ENCODE results near the gene TUT1.
A peak's percentile ranks its signal among the peaks of the same experiment; 100 is the strongest.
"Not testable (repeated sequence)": the region's sequence is repeated elsewhere in the genome, so short reads cannot be mapped to it uniquely, and the experiment has no call there.

The TUT1 gene, protein sequence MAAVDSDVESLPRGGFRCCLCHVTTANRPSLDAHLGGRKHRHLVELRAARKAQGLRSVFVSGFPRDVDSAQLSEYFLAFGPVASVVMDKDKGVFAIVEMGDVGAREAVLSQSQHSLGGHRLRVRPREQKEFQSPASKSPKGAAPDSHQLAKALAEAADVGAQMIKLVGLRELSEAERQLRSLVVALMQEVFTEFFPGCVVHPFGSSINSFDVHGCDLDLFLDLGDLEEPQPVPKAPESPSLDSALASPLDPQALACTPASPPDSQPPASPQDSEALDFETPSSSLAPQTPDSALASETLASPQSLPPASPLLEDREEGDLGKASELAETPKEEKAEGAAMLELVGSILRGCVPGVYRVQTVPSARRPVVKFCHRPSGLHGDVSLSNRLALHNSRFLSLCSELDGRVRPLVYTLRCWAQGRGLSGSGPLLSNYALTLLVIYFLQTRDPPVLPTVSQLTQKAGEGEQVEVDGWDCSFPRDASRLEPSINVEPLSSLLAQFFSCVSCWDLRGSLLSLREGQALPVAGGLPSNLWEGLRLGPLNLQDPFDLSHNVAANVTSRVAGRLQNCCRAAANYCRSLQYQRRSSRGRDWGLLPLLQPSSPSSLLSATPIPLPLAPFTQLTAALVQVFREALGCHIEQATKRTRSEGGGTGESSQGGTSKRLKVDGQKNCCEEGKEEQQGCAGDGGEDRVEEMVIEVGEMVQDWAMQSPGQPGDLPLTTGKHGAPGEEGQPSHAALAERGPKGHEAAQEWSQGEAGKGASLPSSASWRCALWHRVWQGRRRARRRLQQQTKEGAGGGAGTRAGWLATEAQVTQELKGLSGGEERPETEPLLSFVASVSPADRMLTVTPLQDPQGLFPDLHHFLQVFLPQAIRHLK
- 13.7 to 16.7 reads per million in 2 experiments for total RNA-seq

- peak; percentile 95 for DNase-seq (ENCODE audit: low read depth)
Measured at GRCh38 chr11:62591448-62592145, at the start of gene TUT1. TUT1 (minus strand) TSS chr11:62591523; CDS start chr11:62591485, 38 bp downstream.

GRCh38 chr11:62632492-62632891, 41.2 kb upstream of the TUT1 start:
- no peak for DNase-seq (ENCODE audit: low read depth)

- no peak for DNase-seq (ENCODE audit: low read depth)
Measured at GRCh38 chr11:62627713-62628112, 36.4 kb upstream of the TUT1 start.

DNA sequence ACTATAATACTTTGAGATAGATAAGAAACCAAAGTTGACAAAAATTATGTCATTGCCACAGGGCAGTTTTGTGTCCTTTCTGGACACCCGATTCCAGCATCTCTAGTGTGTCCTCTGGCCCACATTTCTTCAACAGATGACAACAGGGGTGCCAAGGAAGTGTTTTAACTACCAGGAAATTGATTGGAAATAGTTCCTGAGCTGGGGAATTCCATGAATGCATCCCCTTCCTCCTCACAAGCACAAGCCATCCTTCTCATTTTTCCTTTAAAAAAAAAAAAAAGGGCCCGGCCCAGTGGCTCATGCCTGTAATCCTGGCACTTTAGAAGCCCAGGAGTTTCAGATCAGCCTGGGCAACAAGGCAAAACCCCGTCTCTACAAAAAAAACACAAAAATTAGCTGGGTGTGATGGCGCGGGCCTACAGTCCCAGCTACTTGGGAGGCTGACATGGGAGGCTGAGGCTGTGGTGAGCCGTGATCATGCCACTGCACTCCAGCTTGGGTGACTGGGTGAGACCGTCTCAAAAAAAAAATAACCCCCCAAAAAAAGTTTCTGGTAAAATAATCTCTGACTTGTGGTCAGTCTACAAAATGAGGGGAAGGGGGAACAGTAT, 31.3 kb upstream of the TUT1 start:
- DNase-seq (ENCODE audit: low read depth) = no peak

- DNase-seq (ENCODE audit: low read depth) = peak; percentile 94
Measured at GRCh38 chr11:62621567-62622470, 30.5 kb upstream of the TUT1 start, which contains the start of gene B3GAT3. B3GAT3 (minus strand) TSS chr11:62621986; CDS start chr11:62621947, 39 bp downstream.

- no peak for DNase-seq (ENCODE audit: low read depth)
Measured at GRCh38 chr11:62621027-62621566, 29.8 kb upstream of the TUT1 start.

DNA sequence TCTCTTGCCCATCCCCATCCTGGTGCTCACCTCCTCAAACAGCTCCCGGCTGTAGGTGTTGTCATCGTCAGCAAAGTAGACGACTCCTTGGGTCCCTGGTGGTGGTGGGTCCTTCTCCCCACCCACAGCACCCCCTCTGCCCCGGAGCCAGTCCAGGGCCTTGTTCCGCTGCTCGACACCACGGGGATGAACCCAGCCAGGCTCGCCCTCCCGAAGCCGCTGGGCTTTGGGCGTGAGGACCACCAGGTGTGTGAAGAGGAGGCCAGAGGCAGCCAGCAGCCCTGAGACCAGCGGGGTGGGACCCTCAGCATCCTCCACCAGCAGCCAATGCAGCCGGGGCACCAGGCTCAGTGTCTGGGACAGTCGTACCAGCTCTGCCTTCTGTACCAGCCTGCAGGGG, 25.6 kb upstream of the TUT1 start:
- DNase-seq (ENCODE audit: low read depth) = not testable (repeated sequence)

GRCh38 chr11:62615521-62615920, 24.2 kb upstream of the TUT1 start:
- no peak for DNase-seq (ENCODE audit: low read depth)

GRCh38 chr11:62614275-62614674, 23.0 kb upstream of the TUT1 start:
- no peak for DNase-seq (ENCODE audit: low read depth)

DNA sequence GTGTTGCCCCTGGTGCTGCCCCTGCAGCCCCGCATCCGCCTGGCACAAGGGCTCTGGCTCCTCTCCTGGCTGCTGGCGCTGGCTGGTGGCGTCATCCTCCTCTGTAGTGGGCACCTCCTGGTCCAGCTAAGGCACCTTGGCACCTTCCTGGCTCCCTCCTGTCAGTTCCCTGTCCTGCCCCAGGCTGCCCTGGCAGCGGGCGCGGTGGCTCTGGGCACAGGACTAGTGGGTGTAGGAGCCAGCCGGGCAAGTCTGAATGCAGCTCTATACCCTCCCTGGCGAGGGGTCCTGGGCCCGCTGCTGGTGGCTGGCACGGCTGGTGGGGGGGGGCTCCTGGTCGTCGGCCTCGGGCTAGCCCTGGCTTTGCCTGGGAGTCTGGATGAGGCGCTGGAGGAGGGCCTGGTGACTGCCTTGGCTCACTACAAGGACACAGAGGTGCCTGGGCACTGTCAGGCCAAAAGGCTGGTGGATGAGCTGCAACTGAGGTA, 22.0 kb upstream of the TUT1 start:
- DNase-seq (ENCODE audit: low read depth) = no peak

- DNase-seq (ENCODE audit: low read depth) = peak; percentile 75
Measured at GRCh38 chr11:62612366-62613290, 21.3 kb upstream of the TUT1 start, which contains the start of the genes EML3 and ROM1. EML3 (minus strand) TSS chr11:62612775; CDS start chr11:62612457, 318 bp downstream. ROM1 (plus strand) TSS chr11:62613257; CDS start chr11:62613282, 25 bp downstream.

DNA sequence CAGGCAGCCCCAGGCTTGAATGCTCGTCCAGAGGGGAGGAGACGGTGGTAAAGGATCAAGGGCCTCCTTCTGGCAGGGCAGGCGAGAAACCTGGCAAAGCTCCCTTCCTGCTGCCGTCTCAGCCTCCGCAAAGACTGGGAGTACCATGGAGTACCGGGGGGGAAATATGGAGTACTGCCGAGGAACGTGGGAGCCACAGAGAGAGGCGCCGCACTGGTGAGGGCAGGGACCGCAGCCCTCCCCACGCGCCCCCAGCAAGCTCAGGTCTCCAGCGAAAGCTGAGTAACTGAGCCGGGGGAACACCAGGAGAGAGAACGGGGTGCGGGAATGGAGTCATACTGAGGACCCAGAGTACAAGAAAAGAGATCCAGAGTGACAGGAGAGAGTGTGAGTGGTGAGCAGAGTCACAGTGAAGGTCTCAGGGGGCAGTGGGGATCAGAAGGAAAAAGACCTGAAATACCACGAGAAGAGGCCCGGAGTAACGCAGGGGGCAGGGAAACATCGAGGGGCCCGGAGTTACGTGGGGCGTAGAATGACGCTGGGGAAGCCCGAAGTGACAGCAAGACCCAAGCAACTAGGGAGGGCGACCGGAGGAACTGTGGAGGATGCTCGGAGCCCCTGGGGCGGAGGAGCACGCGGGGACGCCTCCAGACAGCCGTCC, 20.5 kb upstream of the TUT1 start:
- no peak for DNase-seq (ENCODE audit: low read depth)

DNA sequence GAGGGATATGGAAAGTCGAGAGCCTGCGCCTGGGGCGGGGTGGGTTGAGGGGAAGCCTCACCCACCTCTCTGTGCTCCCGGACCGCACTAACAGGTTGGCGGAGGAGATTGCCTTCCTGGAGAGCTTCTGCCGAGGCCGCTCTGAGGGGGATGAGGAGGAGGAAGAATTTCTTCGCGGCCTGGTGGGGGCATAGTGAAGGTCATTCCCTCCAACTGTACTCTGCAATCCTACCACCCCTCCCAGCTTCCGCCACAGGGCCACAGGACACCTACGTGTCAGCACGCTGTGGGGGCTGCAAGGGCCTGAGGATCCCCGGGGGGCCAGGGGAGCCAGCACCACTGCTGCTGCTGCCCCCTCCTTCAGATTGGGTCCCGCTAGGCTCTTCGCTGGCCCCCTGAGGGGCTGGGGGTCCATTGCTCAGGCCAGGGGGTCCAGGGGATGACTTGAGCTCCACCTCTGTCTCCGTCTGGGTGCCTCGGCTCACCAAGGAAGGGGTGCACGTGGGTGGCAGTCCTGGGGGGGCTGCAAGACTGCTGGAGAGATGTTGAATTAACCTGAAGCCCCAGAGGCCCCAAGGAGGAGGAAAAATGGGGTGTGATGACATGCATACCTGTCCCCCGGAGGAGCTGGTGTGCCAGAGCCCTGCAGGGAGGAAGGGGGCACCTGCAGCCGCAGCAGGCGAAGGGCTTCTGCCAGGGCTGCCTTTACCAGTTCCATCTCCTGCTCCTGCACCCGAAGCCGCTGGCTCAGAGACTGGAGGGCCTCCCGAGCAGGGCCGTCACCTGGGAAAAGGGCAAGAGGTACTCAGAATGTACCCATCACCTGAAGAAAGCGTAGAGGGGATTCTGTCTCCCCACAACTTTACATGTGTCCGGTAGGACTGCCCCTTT, 19.7 kb upstream of the TUT1 start:
- no peak for DNase-seq (ENCODE audit: low read depth)

DNA sequence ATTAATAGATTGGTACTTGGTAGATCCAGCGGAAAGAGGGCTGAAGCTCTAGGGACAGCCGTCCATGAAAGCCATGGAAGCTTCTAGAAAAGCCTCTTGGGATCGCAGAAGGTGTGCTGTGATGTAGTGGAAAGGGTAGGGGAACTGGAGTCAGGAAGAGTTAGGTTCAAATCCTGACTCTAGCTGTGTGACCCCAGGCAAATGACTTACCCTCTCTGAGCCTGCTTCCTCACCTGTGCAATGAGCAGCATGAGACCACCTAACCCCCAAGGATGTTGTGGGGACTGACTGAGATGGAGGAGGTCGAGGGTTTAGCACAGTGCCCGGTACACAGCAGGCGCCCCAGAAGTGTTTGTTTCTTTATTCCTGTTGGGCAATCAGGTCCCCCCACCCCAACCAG, 19.1 kb upstream of the TUT1 start:
- no peak for DNase-seq (ENCODE audit: low read depth)

DNA sequence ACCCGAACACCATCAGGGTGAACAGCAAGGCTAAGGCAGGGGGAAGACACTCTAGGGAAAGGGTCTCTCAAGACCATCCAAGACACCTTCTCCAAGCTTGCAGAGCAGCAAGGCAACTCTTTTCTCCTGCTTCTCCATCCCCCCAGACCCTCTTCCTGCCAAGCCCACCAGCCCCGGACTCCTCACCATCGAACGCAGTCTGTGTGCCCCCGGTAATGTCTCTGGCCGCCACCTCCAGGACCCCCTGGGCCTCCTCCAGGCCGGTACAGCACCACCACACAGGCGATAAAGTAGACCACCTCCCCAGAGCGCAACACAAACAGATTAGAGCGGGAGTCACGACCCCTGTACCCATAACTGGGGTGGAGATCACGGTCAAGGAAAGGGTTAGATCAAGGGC, 17.5 kb upstream of the TUT1 start:
- DNase-seq (ENCODE audit: low read depth) = no peak

DNA sequence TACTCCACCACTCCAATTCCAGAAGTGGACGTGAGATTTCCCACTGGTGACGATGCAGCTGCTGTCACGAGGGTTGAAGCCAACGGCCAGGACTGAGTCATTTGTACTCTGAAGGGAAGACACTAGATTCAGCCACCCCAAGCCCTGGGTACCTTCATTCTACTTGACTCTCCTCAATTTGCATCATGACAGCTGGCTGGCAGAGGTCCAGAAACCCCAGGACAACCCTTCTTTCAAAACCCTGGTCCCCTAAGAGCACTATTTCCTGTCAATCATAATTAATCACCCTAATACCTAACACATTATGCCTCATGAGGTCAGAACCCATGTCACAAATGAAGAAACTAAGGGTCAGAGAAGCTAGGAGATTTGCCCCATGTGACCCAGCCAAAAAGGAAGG, 16.4 kb upstream of the TUT1 start:
- DNase-seq (ENCODE audit: low read depth) = no peak

- DNase-seq (ENCODE audit: low read depth) = no peak
Measured at GRCh38 chr11:62605902-62606301, 14.6 kb upstream of the TUT1 start.
